Measurements from ENCODE around the gene KRTAP10-1. TPM values are rescaled to one million over a fixed set of nuclear protein-coding genes. Genes with fewer than 3 reads are reported as not detected.

The KRTAP10-1 gene
- total RNA-seq, 1 experiment from 2014 or later, result not detected

- H2AK5ac ChIP-seq (ENCODE audit: insufficient read length, low read length), result no peak overlapping the region
- no peak overlapping the region for H3T11ph ChIP-seq (ENCODE audit: low read length)
- no peak overlapping the region for H3K4ac ChIP-seq (ENCODE audit: low read depth, low read length)
- no peak overlapping the region for H2BK5ac ChIP-seq (ENCODE audit: insufficient read length, low read length)
- H3K14ac ChIP-seq (ENCODE audit: insufficient read depth, low read length), result no peak overlapping the region
- Mint-ChIP-seq H3K9me3 (peaks cover 18 to 28% of the 10 kb centered on the region in 2 experiments), H3K27me3 (ENCODE audit: low read depth) (peaks cover 16% of the 10 kb centered on the region), H3K4me3 (no peak overlapping the region), H3K36me3 (ENCODE audit: insufficient read depth in 1 of 3, low read depth in 3 of 3) (peaks cover 0 to 28% (median 12%) of the 10 kb centered on the region in 3 experiments; a peak in 5 of 7 replicates), H3K4me1 (peaks cover 14 to 29% of the 10 kb centered on the region in 2 experiments), H3K27ac (no peak overlapping the region)
- no peaks in the 10 kb centered on the region for H3K27me3 ChIP-seq (ENCODE audit: insufficient read depth, low read length)
- no peak overlapping the region for H3K9ac ChIP-seq (ENCODE audit: extremely low read depth, insufficient read length, low read length)
- H4K91ac ChIP-seq (ENCODE audit: insufficient read length, low read depth, low read length), result no peak overlapping the region
- no peaks in the 10 kb centered on the region for H3K23me2 ChIP-seq (ENCODE audit: insufficient read length, low read depth, low read length, poor library complexity, severe bottlenecking)
- H2BK20ac ChIP-seq (ENCODE audit: low read depth, low read length, poor library complexity, severe bottlenecking), result no peak overlapping the region
- no peak overlapping the region for H2AFZ ChIP-seq (ENCODE audit: low read length)
- TF ChIP-seq CTCF (conservative IDR thresholded peaks at IDR 0.05), result no peak
- no peak overlapping the region for H2BK15ac ChIP-seq (ENCODE audit: low read depth, low read length)
- no peak overlapping the region for H3K4me2 ChIP-seq (ENCODE audit: insufficient read depth, insufficient read length, low read length)
- H4K8ac ChIP-seq (replicated peaks; ENCODE audit: insufficient read length, low read depth, low read length), result no peak overlapping the region
- H3K4me1 ChIP-seq (ENCODE audit: insufficient read depth, low read length), result no peaks in the 10 kb centered on the region
- WGBS (ENCODE audit: extremely low coverage, insufficient read length, low lambda C conversion rate), result no CpG with 5 or more reads among the region's 7 CpGs
- H2BK12ac ChIP-seq (ENCODE audit: insufficient read length, low read depth, low read length), result no peak overlapping the region
- no peak overlapping the region for H2BK120ac ChIP-seq (ENCODE audit: low read depth, low read length, poor library complexity, severe bottlenecking)
- H3K79me1 ChIP-seq (ENCODE audit: insufficient read depth, low read depth, low read length, poor library complexity, severe bottlenecking), result no peaks in the 10 kb centered on the region
- H3K9me3 ChIP-seq (ENCODE audit: control insufficient read depth, low read depth, low read length), result no peaks in the 10 kb centered on the region
- no peak overlapping the region for H3K27ac ChIP-seq (ENCODE audit: insufficient read length, low read depth, low read length)
- H4K20me1 ChIP-seq (ENCODE audit: control insufficient read depth, insufficient read depth, insufficient read length), result no peaks in the 10 kb centered on the region
- no peak overlapping the region for H4K5ac ChIP-seq (ENCODE audit: insufficient read length, low read depth, low read length)
- no peak overlapping the region for H3K18ac ChIP-seq (ENCODE audit: insufficient read length, low read depth, low read length)
- H3K79me2 ChIP-seq (ENCODE audit: insufficient read depth, low read length), result no peaks in the 10 kb centered on the region
- H3K23ac ChIP-seq (ENCODE audit: insufficient read length, low read depth, low read length), result no peak overlapping the region
- H3K56ac ChIP-seq (ENCODE audit: insufficient read length, low read depth, low read length), result no peak overlapping the region
- peak; percentile 23 for DNase-seq
These were observed 39.8 kb upstream of the KRTAP10-1 start for GRCh38 chr21:44579833-44580144.
